Measurements from ENCODE around the gene ARL14. TPM values are rescaled to one million over a fixed set of nuclear protein-coding genes. Genes with fewer than 3 reads are reported as not detected.

ARL14 gene
- total RNA-seq, 1 experiment from 2014 or later = 17.6 TPM

- intact Hi-C loops (cut with micrococcal nuclease; ENCODE audit: unreplicated experiment) = no loop called here
- Histone ChIP-seq H4K20me1 (ENCODE audit: insufficient read depth) (no peaks in the 10 kb centered on the region), H3K79me2 (ENCODE audit: low read depth) (no peaks in the 10 kb centered on the region), H3K36me3 (ENCODE audit: low read depth) (peaks cover 5% of the 10 kb centered on the region; the same call in 1 of the 2 replicates), H3K27ac (no peak overlapping the region), H3K4me2 (no peak overlapping the region), H3K4me1 (replicated peaks; ENCODE audit: insufficient read depth) (peaks cover 44% of the 10 kb centered on the region), H3K27me3 (ENCODE audit: insufficient read depth, low read depth) (no peaks in the 10 kb centered on the region), H3F3A (ENCODE audit: insufficient read depth, low read depth) (peaks cover 35% of the 10 kb centered on the region), H2AFZ (no peak overlapping the region), H3K9me2 (ENCODE audit: insufficient read depth) (no peaks in the 10 kb centered on the region; the same call in 1 of the 2 replicates), H3K4me3 (no peak overlapping the region), H3K9me3 (ENCODE audit: insufficient read depth, low read depth) (peaks cover 5% of the 10 kb centered on the region; the same call in 1 of the 2 replicates)
- CTCF ChIA-PET = no interaction called here
- POLR2A ChIA-PET (ENCODE audit: unreplicated experiment) = no interaction called here
- no TSS peak for BruUV-seq (replicated peaks)
- TF ChIP-seq CTCF (conservative IDR thresholded peaks at IDR 0.05) (no peak), EZH2 (IDR thresholded peaks at IDR 0.05; ENCODE audit: low read depth) (no peak)
- DNase-seq = no peak
Measured at GRCh38 chr3:160671231-160671630, 5.7 kb upstream of the ARL14 start.

- Histone ChIP-seq H3K27ac (no peak overlapping the region), H3K4me2 (no peak overlapping the region), H3K27me3 (ENCODE audit: insufficient read depth, low read depth) (no peaks in the 10 kb centered on the region), H3K4me1 (replicated peaks; ENCODE audit: insufficient read depth) (peaks cover 43% of the 10 kb centered on the region), H3K79me2 (ENCODE audit: low read depth) (no peaks in the 10 kb centered on the region), H3K4me3 (no peak overlapping the region), H4K20me1 (ENCODE audit: insufficient read depth) (no peaks in the 10 kb centered on the region), H2AFZ (no peak overlapping the region), H3K9me2 (ENCODE audit: insufficient read depth) (no peaks in the 10 kb centered on the region; the same call in 1 of the 2 replicates), H3F3A (ENCODE audit: insufficient read depth, low read depth) (peaks cover 35% of the 10 kb centered on the region), H3K9me3 (ENCODE audit: insufficient read depth, low read depth) (peaks cover 5% of the 10 kb centered on the region; the same call in 1 of the 2 replicates), H3K36me3 (ENCODE audit: low read depth) (peaks cover 5% of the 10 kb centered on the region; the same call in 1 of the 2 replicates)
- POLR2A ChIA-PET (ENCODE audit: unreplicated experiment) = no interaction called here
- TF ChIP-seq CTCF (conservative IDR thresholded peaks at IDR 0.05) = no peak
- no peak for TF ChIP-seq EZH2 (IDR thresholded peaks at IDR 0.05; ENCODE audit: low read depth)
- CTCF ChIA-PET = no interaction called here
- intact Hi-C loops (cut with micrococcal nuclease; ENCODE audit: unreplicated experiment) = no loop called here
- BruUV-seq (replicated peaks) = no TSS peak
- no peak for DNase-seq
Measured at GRCh38 chr3:160671995-160672394, 5.0 kb upstream of the ARL14 start.

- POLR2A ChIA-PET (ENCODE audit: unreplicated experiment) = no interaction called here
Measured at GRCh38 chr3:160673188-160673587, 3.8 kb upstream of the ARL14 start.

More at GRCh38 chr3:160673188-160673587, 3.8 kb upstream of the ARL14 start:
- Histone ChIP-seq H2AFZ (no peak overlapping the region), H3K4me2 (no peak overlapping the region), H3K27me3 (ENCODE audit: insufficient read depth, low read depth) (no peaks in the 10 kb centered on the region), H3K9me3 (ENCODE audit: insufficient read depth, low read depth) (peaks cover under 1% of the 10 kb centered on the region; the same call in 1 of the 2 replicates), H4K20me1 (ENCODE audit: insufficient read depth) (no peaks in the 10 kb centered on the region), H3K4me1 (replicated peaks; ENCODE audit: insufficient read depth) (peaks cover 43% of the 10 kb centered on the region), H3K27ac (no peak overlapping the region), H3F3A (ENCODE audit: insufficient read depth, low read depth) (peaks cover 33% of the 10 kb centered on the region), H3K9me2 (ENCODE audit: insufficient read depth) (no peaks in the 10 kb centered on the region; the same call in 1 of the 2 replicates), H3K4me3 (no peak overlapping the region), H3K36me3 (ENCODE audit: low read depth) (peaks cover 5% of the 10 kb centered on the region; the same call in 1 of the 2 replicates), H3K79me2 (ENCODE audit: low read depth) (no peaks in the 10 kb centered on the region)
- no TSS peak for BruUV-seq (replicated peaks)
- no peak for TF ChIP-seq CTCF (conservative IDR thresholded peaks at IDR 0.05)
- TF ChIP-seq EZH2 (IDR thresholded peaks at IDR 0.05; ENCODE audit: low read depth) = no peak
- intact Hi-C loops (cut with micrococcal nuclease; ENCODE audit: unreplicated experiment) = no loop called here
- DNase-seq = no peak
- CTCF ChIA-PET = no interaction called here

Measured in PC-9 (cell line).